Omental fat pad (tissue), 4 donors: ENCODE data around the gene TDRD10. TPM values are rescaled to one million over a fixed set of nuclear protein-coding genes. Genes with fewer than 3 reads are reported as not detected.

Experiments used
- ATAC-seq: fragments of 150-250 bp; one replicate; pipeline ENCODE4 v1.9.1; 2016; ENCODE audit warnings: mild to moderate bottlenecking, moderate library complexity; ENCODE audit not compliant: low FRiP score
- DNase-seq: peaks from one replicate; pipeline ENCODE4 v3.0.0-alpha.2; 2019; ENCODE audit warnings: low spot score
- total RNA-seq, 4 donors: library from RNA; depleted of rRNA; stranded (reverse); fragments of >200 nt; gene quantifications; one replicate each; pipeline ENCODE4 v1.1.0, GENCODE V29; 2016
- TF ChIP-seq, protein P1 (sequence below), 3 donors: fragments of 450-650 bp; IDR thresholded peaks; one replicate each; pipeline ENCODE4 v1.5.1; 2016 to 2017; ENCODE audit warnings: antibody characterized with exemption in 3 of 3, mild to moderate bottlenecking in 3 of 3, moderate library complexity in 2 of 3

Gene TDRD10
- total RNA-seq, 4 donors from 2014 or later = 6.4 to 15.3 (median 7.7) TPM

DNA sequence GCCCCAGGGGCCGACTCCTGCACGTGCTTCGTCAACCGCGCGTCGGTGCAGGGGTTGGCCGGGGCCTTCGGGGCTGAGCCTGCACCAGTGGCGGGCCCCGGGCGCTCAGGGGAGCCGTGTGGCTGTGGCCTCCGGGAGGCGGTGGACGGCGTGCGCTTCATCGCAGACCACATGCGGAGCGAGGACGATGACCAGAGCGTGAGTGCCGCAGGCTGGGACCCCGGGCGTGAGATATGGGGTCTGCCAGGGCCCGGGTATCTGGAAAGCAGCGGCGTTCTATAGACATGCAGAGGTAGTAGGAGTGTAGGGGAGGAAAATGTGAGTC is 69.9 kb downstream of the TDRD10 start:
- TF ChIP-seq, protein P1, sequence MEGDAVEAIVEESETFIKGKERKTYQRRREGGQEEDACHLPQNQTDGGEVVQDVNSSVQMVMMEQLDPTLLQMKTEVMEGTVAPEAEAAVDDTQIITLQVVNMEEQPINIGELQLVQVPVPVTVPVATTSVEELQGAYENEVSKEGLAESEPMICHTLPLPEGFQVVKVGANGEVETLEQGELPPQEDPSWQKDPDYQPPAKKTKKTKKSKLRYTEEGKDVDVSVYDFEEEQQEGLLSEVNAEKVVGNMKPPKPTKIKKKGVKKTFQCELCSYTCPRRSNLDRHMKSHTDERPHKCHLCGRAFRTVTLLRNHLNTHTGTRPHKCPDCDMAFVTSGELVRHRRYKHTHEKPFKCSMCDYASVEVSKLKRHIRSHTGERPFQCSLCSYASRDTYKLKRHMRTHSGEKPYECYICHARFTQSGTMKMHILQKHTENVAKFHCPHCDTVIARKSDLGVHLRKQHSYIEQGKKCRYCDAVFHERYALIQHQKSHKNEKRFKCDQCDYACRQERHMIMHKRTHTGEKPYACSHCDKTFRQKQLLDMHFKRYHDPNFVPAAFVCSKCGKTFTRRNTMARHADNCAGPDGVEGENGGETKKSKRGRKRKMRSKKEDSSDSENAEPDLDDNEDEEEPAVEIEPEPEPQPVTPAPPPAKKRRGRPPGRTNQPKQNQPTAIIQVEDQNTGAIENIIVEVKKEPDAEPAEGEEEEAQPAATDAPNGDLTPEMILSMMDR (IDR thresholded peaks at IDR 0.05) = no peak
- no peak for DNase-seq
- ATAC-seq = no peak

DNA sequence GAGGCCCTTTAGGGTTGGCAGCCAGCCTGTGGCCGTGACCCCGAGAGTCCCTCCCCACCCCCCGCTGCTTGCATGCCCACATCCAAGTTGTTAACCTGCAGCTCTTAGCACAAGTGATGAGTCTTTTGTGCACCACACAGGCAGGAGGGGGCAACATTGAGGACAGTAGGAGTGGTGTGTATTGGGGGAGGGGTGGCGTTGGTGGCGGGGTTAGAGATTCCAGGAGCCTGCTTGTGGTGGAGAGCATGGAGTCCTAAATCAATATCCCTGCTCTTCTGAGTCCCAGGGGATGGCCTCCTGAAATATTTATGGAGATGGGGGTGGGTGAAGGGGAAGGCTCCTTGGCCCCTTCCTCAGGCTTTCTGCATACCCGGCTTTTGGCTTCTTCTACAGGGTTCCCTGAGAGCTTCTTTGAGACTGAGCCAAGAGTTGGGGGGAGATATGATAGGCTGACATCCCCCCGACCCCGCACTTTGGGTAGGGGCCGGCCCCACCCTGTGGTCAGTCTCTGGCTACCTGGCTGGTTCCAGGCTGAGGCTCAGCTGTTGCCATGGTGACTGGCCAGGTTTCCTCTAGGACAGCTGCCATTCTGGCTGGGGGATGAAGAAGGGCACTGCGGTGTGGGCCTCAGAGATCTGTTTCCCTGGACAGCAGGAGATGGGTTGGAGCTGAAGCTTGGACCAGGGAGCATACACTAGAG is 70.6 kb downstream of the TDRD10 start:
- TF ChIP-seq, protein P1 (IDR thresholded peaks at IDR 0.05) = no peak
- DNase-seq (no peak), ATAC-seq (no peak)

- DNase-seq = no peak
- TF ChIP-seq, protein P1 (IDR thresholded peaks at IDR 0.05) = no peak
- ATAC-seq = no peak
Measured at GRCh38 chr1:154573168-154573510, 71.1 kb downstream of the TDRD10 start.

- no peak for DNase-seq
- TF ChIP-seq, protein P1 (IDR thresholded peaks at IDR 0.05) = no peak
- ATAC-seq = no peak
Measured at GRCh38 chr1:154574716-154575115, 72.7 kb downstream of the TDRD10 start.

- TF ChIP-seq, protein P1 (IDR thresholded peaks at IDR 0.05) = no peak
- no peak for DNase-seq
- no peak for ATAC-seq
Measured at GRCh38 chr1:154575147-154575927, 73.3 kb downstream of the TDRD10 start.

GRCh38 chr1:154575951-154576566 is 74.0 kb downstream of the TDRD10 start:
- no peak for ATAC-seq
- TF ChIP-seq, protein P1 (IDR thresholded peaks at IDR 0.05) = no peak

More at GRCh38 chr1:154575951-154576566, 74.0 kb downstream of the TDRD10 start:
- DNase-seq = no peak
